H1 (cell line): ENCODE results near the gene WDR91. TPM values are rescaled to one million over a fixed set of nuclear protein-coding genes. Genes with fewer than 3 reads are reported as not detected.
A peak's percentile ranks its signal among the peaks of the same experiment; 100 is the strongest.

Source experiments
- CTCF ChIA-PET: fragments of 300-600 bp; sonication (Branson Sonifier 250); formaldehyde crosslinking; loops from one replicate; lab custom pipeline; 2021; ENCODE audit not compliant: partially characterized antibody; lab: Charles Lee
- POLR2A ChIA-PET: fragments of 300-600 bp; sonication (Branson Sonifier 250); formaldehyde crosslinking; loops from one replicate; lab custom pipeline; 2021; ENCODE audit warnings: inconsistent platforms; ENCODE audit not compliant: partially characterized antibody; lab: Charles Lee
- DNase-seq, 2 experiments: peaks; one replicate each; pipeline versions ENCODE4 v3.0.0 to v3.0.0-alpha.2; 2010 to 2022; ENCODE audit warnings: low spot score in 2 of 2, low read depth in 1 of 2, mixed read lengths in 1 of 2
- FAIRE-seq: peaks from 2 replicates; lab custom pipeline; 2011; peaks lifted over from hg19 to GRCh38; lab: Jason Lieb, UNC
- H2AFZ ChIP-seq: 2 replicates; pipeline ENCODE4 v1.8.1; 2012; ENCODE audit warnings: low read length, inconsistent platforms
- H2AK5ac ChIP-seq: 2 replicates; pipeline ENCODE4 v1.6.1; 2013; ENCODE audit warnings: low read depth, low read length
- H2BK120ac ChIP-seq: replicated peaks from 2 replicates; pipeline ENCODE3; 2013; ENCODE audit warnings: low read depth, low read length, inconsistent platforms
- H2BK12ac ChIP-seq: 2 replicates; pipeline ENCODE4 v1.6.1; 2013; ENCODE audit warnings: low read depth, low read length
- H2BK15ac ChIP-seq: 2 replicates; pipeline ENCODE4 v1.6.1; 2013; ENCODE audit warnings: low read length
- H2BK20ac ChIP-seq: 2 replicates; pipeline ENCODE4 v1.6.1; 2013; ENCODE audit warnings: low read length
- H2BK5ac ChIP-seq: 2 replicates; pipeline ENCODE4 v1.6.1; 2013; ENCODE audit warnings: low read depth, low read length
- H3K14ac ChIP-seq: 2 replicates; pipeline ENCODE4 v1.6.1; 2013; ENCODE audit warnings: inconsistent platforms; ENCODE audit not compliant: insufficient read length
- H3K18ac ChIP-seq: 2 replicates; pipeline ENCODE4 v1.6.1; 2013; ENCODE audit warnings: low read length; ENCODE audit errors: extremely low read depth
- H3K23ac ChIP-seq: 2 replicates; pipeline ENCODE4 v1.6.1; 2013; ENCODE audit warnings: inconsistent platforms; ENCODE audit not compliant: insufficient read length
- H3K23me2 ChIP-seq: 2 replicates; pipeline ENCODE4 v1.6.1; 2013; ENCODE audit warnings: low read depth, low read length
- H3K27ac ChIP-seq: 2 replicates; pipeline ENCODE4 v1.6.1; 2011; ENCODE audit warnings: low read depth, low read length, inconsistent platforms
- H3K27me3 ChIP-seq, 4 experiments: replicated peaks in 1 of 4; 1 replicate in 1 of 4; 2 replicates in 3 of 4; pipeline versions ENCODE4 v1.6.1 to v1.8.1; 2011 to 2013; ENCODE audit warnings: low read length in 3 of 4, mild to moderate bottlenecking in 3 of 4, inconsistent platforms in 2 of 4, mixed read lengths in 2 of 4, moderate library complexity in 1 of 4; ENCODE audit not compliant: control insufficient read depth in 3 of 4, insufficient read depth in 3 of 4; ENCODE audit errors: extremely low read depth in 1 of 4
- H3K36me3 ChIP-seq, 4 experiments: 2 replicates each; pipeline versions ENCODE4 v1.6.1 to v1.8.1; 2011 to 2013; ENCODE audit warnings: mild to moderate bottlenecking in 4 of 4, low read length in 3 of 4, moderate library complexity in 2 of 4, control low read depth in 1 of 4, inconsistent platforms in 1 of 4; ENCODE audit not compliant: insufficient read depth in 4 of 4, control insufficient read depth in 2 of 4
- H3K4ac ChIP-seq: replicated peaks from 2 replicates; pipeline ENCODE3; 2013; ENCODE audit warnings: low read length, low read depth, mixed read lengths, inconsistent platforms; ENCODE audit not compliant: insufficient read length
- H3K4me1 ChIP-seq, 4 experiments: replicated peaks in 1 of 4; 1 replicate in 1 of 4; 2 replicates in 3 of 4; pipeline versions ENCODE4 v1.6.1 to v1.8.1; 2011 to 2013; ENCODE audit warnings: low read length in 3 of 4, inconsistent platforms in 2 of 4, mixed read lengths in 1 of 4; ENCODE audit not compliant: insufficient read depth in 4 of 4, control insufficient read depth in 3 of 4
- H3K4me2 ChIP-seq, 2 experiments: 2 replicates each; pipeline versions ENCODE4 v1.6.1 to v1.8.1; 2011 to 2013; ENCODE audit warnings: low read depth in 2 of 2, low read length in 2 of 2, control low read depth in 1 of 2, inconsistent platforms in 1 of 2, mild to moderate bottlenecking in 1 of 2; ENCODE audit not compliant: insufficient read depth in 1 of 2
- H3K4me3 ChIP-seq, 4 experiments: fragments of 200-600, 300-600 bp in 1 of 4; sonication (generic), shearing (Covaris generic), sonication (Bioruptor Twin) in 1 of 4; 2 replicates each; pipeline versions ENCODE4 v1.5.1 to v1.8.1; 2011 to 2016; ENCODE audit warnings: low read length in 4 of 4, low read depth in 3 of 4, control low read depth in 2 of 4, inconsistent platforms in 2 of 4, mild to moderate bottlenecking in 2 of 4, mixed read lengths in 1 of 4, moderate library complexity in 1 of 4; ENCODE audit not compliant: insufficient read depth in 2 of 4; ENCODE audit errors: extremely low read depth in 1 of 4
- H3K56ac ChIP-seq: replicated peaks from 2 replicates; pipeline ENCODE3; 2013; ENCODE audit warnings: low read depth, mild to moderate bottlenecking, mixed read lengths, low read length, inconsistent platforms; ENCODE audit not compliant: insufficient read length
- H3K79me1 ChIP-seq: 2 replicates; pipeline ENCODE4 v1.6.1; 2013; ENCODE audit warnings: low read depth, low read length, control low read depth
- H3K79me2 ChIP-seq, 2 experiments: 2 replicates each; pipeline versions ENCODE4 v1.6.1 to v1.8.1; 2012 to 2013; ENCODE audit warnings: low read length in 2 of 2, mild to moderate bottlenecking in 2 of 2, inconsistent platforms in 1 of 2; ENCODE audit not compliant: insufficient read depth in 2 of 2, control insufficient read depth in 1 of 2
- H3K9ac ChIP-seq, 4 experiments: replicated peaks in 1 of 4; 1 replicate in 1 of 4; 2 replicates in 3 of 4; pipeline versions ENCODE4 v1.6.1 to v1.8.1; 2011 to 2013; ENCODE audit warnings: low read depth in 3 of 4, low read length in 3 of 4, control low read depth in 2 of 4, mild to moderate bottlenecking in 2 of 4, moderate library complexity in 2 of 4, inconsistent platforms in 1 of 4; ENCODE audit errors: extremely low read depth in 1 of 4
- H3K9me3 ChIP-seq, 2 experiments: 2 replicates each; pipeline versions ENCODE4 v1.6.1 to v1.8.1; 2012 to 2013; ENCODE audit warnings: mild to moderate bottlenecking in 2 of 2, moderate library complexity in 2 of 2, control low read depth in 1 of 2, inconsistent platforms in 1 of 2, low read depth in 1 of 2, low read length in 1 of 2, mixed read lengths in 1 of 2; ENCODE audit not compliant: insufficient read depth in 2 of 2
- H4K20me1 ChIP-seq, 2 experiments: replicated peaks in 1 of 2; 2 replicates each; pipeline versions ENCODE3 to v1.8.1; 2011 to 2013; ENCODE audit warnings: inconsistent platforms in 2 of 2, low read length in 2 of 2, mild to moderate bottlenecking in 1 of 2; ENCODE audit not compliant: insufficient read depth in 2 of 2, control insufficient read depth in 1 of 2
- H4K5ac ChIP-seq: 2 replicates; pipeline ENCODE4 v1.6.1; 2013; ENCODE audit warnings: low read length, low read depth, mixed read lengths, inconsistent platforms; ENCODE audit not compliant: insufficient read length
- H4K8ac ChIP-seq: 2 replicates; pipeline ENCODE4 v1.8.0; 2013; ENCODE audit warnings: mild to moderate bottlenecking, moderate library complexity, low read length, inconsistent platforms; ENCODE audit not compliant: insufficient read depth; ENCODE audit errors: extremely low read depth
- H4K91ac ChIP-seq: replicated peaks from 2 replicates; pipeline ENCODE3; 2013; ENCODE audit warnings: low read length, mixed read lengths, inconsistent platforms; ENCODE audit not compliant: insufficient read length
- BACH1 ChIP-seq: IDR thresholded peaks from 2 replicates; pipeline ENCODE4 v1.6.1; 2012; ENCODE audit warnings: low read length, improper control_type of control experiment
- CREB1 ChIP-seq: IDR thresholded peaks from 2 replicates; pipeline ENCODE4 v1.6.1; 2012; ENCODE audit warnings: inconsistent platforms
- CTBP2 ChIP-seq: IDR thresholded peaks from 2 replicates; pipeline ENCODE4 v1.7.0; 2011; ENCODE audit warnings: borderline replicate concordance, mild to moderate bottlenecking, moderate library complexity, mixed read lengths, low read length; ENCODE audit not compliant: insufficient read depth, insufficient read length
- FOSL1 ChIP-seq: IDR thresholded peaks from 2 replicates; pipeline ENCODE4 v1.6.1; 2011; ENCODE audit warnings: mild to moderate bottlenecking, low read depth, low read length, moderate library complexity; ENCODE audit not compliant: insufficient read depth
- GABPA ChIP-seq: IDR thresholded peaks from 2 replicates; pipeline ENCODE4 v1.6.1; 2011; ENCODE audit warnings: mild to moderate bottlenecking, low read length, moderate library complexity, borderline replicate concordance; ENCODE audit not compliant: insufficient read depth
- KDM4A ChIP-seq: IDR thresholded peaks from one replicate; pipeline ENCODE4 v1.7.1; 2012; ENCODE audit warnings: low read depth, mild to moderate bottlenecking, moderate library complexity, low read length, inconsistent platforms; ENCODE audit not compliant: severe bottlenecking
- KDM5A ChIP-seq: fragments of 200-600 bp; IDR thresholded peaks from 2 replicates; pipeline ENCODE4 v1.7.1; 2012; ENCODE audit warnings: mild to moderate bottlenecking, low read length, inconsistent platforms, mixed read lengths
- RAD21 ChIP-seq, 2 experiments: IDR thresholded peaks in 1 of 2; conservative IDR thresholded peaks in 1 of 2; 2 replicates each; pipeline ENCODE4 v1.6.1; 2011; ENCODE audit warnings: low read depth in 2 of 2, low read length in 2 of 2, improper control_type of control experiment in 1 of 2, inconsistent platforms in 1 of 2, mild to moderate bottlenecking in 1 of 2, moderate library complexity in 1 of 2
- SRF ChIP-seq: IDR thresholded peaks from 2 replicates; pipeline ENCODE4 v1.6.1; 2011; ENCODE audit warnings: mild to moderate bottlenecking, low read depth, low read length, moderate library complexity
- TAF7 ChIP-seq: optimal IDR thresholded peaks from 2 replicates; pipeline ENCODE3; 2011; ENCODE audit warnings: low read depth, mild to moderate bottlenecking, inconsistent platforms, low read length, moderate library complexity, borderline replicate concordance
- WGBS, 2 experiments: shearing (Covaris generic) in 1 of 2; methylation state at CpG; one replicate each; pipeline versions ENCODE4 v1.1.6 to v1.1.7; 2013 to 2015; ENCODE audit warnings: low lambda C conversion rate in 2 of 2, mixed read lengths in 2 of 2, inconsistent platforms in 1 of 2, low coverage in 1 of 2, missing lambda C conversion rate in 1 of 2; ENCODE audit not compliant: insufficient replicate concordance in 2 of 2, insufficient coverage in 1 of 2, insufficient read length in 1 of 2; ENCODE audit errors: extremely low coverage in 1 of 2, missing lambda C conversion rate in 1 of 2; 5-methylcytosine and 5-hydroxymethylcytosine counted together
- polyA plus RNA-seq, 7 experiments: library from polyadenylated mRNA; depleted of rRNA in 3 of 7; stranded (reverse) in 5 of 7; unstranded in 2 of 7; fragments of >200 nt in 5 of 7; fragments of 200-250 nt in 2 of 7; gene quantifications; 1 replicate in 5 of 7; 2 replicates in 1 of 7; 4 replicates in 1 of 7; pipeline versions ENCODE4 v1.2.1 to v1.2.3, GENCODE V29; 2011 to 2013; ENCODE audit warnings: missing spikeins in 2 of 7, mixed read lengths in 2 of 7
- total RNA-seq: library from RNA; stranded (reverse); fragmentation: NEBNext Ultra II Directional; extraction: Animal tissue kit (Norgen Biotek cat#: 25700); gene quantifications from 2 replicates; pipeline ENCODE4 v1.2.1, GENCODE V29; 2021
- TF ChIP-seq, protein P1 (sequence below): IDR thresholded peaks from 2 replicates; pipeline ENCODE4 v1.6.1; 2011; ENCODE audit warnings: low read length, improper control_type of control experiment

The WDR91 gene
- total and polyA plus RNA-seq, 2 of the 8 experiments (the other 6 are each of a cell fraction or from before 2014, with no cell fraction given), result 8.2 to 14.7 TPM

DNA sequence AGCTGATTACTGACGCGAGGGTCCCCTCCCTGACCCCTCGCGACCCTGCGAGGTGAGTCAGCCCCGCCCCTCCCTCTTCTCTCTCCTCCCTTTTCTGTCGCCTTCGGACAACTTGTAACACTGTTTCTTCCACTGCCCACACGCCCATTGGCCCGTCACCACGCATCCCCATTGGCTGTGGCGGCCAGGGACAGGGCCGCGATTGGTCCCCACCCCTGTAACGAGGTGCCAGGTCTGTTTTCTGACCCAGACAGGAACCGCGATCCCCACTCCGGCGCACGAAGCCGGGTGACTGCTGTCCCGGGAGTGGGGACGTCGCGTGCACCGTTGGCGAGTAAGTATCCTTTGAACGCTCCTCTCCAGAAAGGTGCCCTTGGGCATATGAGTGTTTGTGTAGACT, 22.2 kb upstream of the WDR91 start, which contains the start of gene STRA8:
Gene STRA8, plus strand, starts transcription at position 269 of the 400 bp plus-strand sequence. CDS start 6,687 bp downstream, outside the sequence.
- Histone ChIP-seq H3K9ac (no peak within 1 kb of the TSS), H3K9me3 (no peaks in the 10 kb centered on the region), H3K18ac (no peak within 1 kb of the TSS), H3K27ac (no peak within 1 kb of the TSS), H3K4ac (no peak within 1 kb of the TSS), H2AK5ac (no peak within 1 kb of the TSS), H2AFZ (no peak within 1 kb of the TSS), H4K8ac (no peak within 1 kb of the TSS), H3K79me1 (no peaks in the 10 kb centered on the region), H3K4me1 (no peaks in the 10 kb centered on the region), H2BK12ac (no peak within 1 kb of the TSS), H3K4me2 (no peak within 1 kb of the TSS), H4K5ac (no peak within 1 kb of the TSS), H2BK5ac (no peak within 1 kb of the TSS), H2BK20ac (no peak within 1 kb of the TSS), H3K79me2 (no peaks in the 10 kb centered on the region), H3K23ac (no peak within 1 kb of the TSS), H4K20me1 (no peaks in the 10 kb centered on the region), H3K4me3 (no peak within 1 kb of the TSS), H3K56ac (no peak within 1 kb of the TSS), H3K27me3 (no peaks in the 10 kb centered on the region), H2BK15ac (0 out of 2 replicates have a peak within 1 kb of the TSS, but pooled peaks have one; percentile 61), H4K91ac (no peak within 1 kb of the TSS), H2BK120ac (no peak within 1 kb of the TSS), H3K36me3 (no peaks in the 10 kb centered on the region), H3K23me2 (no peaks in the 10 kb centered on the region), H3K14ac (no peak within 1 kb of the TSS)
- FAIRE-seq (no peak), DNase-seq (no peak)
- ChIA-PET POLR2A (no interaction called here), CTCF (interaction anchor here (1.0 to 3.0 kb wide), 14 partner anchors 8 to 256 kb away, joined by 3 to 16 read pairs (median 5); no protein-coding TSS in a partner anchor)
- WGBS, 2 experiments, result 94% methylated on average over 17 of the region's 28 CpGs; no CpG with 5 or more reads in 1 of the 2 experiments
- TF ChIP-seq BACH1 (no peak), KDM4A (no peak), GABPA (no peak), SRF (no peak), KDM5A (no peak), CTBP2 (no peak), CREB1 (no peak), RAD21 (IDR thresholded peaks at IDR 0.05 in 1 of 2, conservative IDR thresholded peaks at IDR 0.05 in 1 of 2; ENCODE audit: low read depth in 2 of 2, low read length in 2 of 2) (no peak), TAF7 (no peak), FOSL1 (no peak)
- TF ChIP-seq, protein P1, sequence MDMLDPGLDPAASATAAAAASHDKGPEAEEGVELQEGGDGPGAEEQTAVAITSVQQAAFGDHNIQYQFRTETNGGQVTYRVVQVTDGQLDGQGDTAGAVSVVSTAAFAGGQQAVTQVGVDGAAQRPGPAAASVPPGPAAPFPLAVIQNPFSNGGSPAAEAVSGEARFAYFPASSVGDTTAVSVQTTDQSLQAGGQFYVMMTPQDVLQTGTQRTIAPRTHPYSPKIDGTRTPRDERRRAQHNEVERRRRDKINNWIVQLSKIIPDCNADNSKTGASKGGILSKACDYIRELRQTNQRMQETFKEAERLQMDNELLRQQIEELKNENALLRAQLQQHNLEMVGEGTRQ, result no peak
